GM18868 (cell line): ENCODE results near the gene ASB7.
"Not testable (repeated sequence)": the region's sequence is repeated elsewhere in the genome, so short reads cannot be mapped to it uniquely, and the experiment has no call there.

Experiments used
- ATAC-seq: cut with Tn5 transposase; IDR thresholded peaks from one replicate; pipeline ENCODE4 v1.9.1; 2021; ENCODE audit warnings: mild to moderate bottlenecking, moderate library complexity; ENCODE audit not compliant: unreplicated experiment

The ASB7 gene

DNA sequence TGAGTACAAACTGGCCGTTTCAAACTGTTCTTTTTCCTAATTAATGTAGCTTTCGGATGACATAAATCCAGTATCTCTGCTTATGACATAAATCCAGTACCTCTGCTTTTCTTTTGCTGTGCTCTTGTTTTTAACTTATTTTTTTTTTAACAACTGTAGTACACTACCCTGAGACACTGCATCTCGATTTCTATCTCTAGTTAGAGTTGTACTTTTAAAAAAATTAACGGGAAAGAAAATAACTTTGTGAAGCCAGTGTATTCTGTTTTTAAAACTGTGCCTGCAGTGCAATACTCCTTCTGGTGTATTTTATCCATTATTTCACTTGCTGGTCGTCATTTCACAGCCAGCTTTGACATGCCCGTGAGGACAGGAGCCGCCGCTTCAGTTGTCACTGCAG, 46.6 kb downstream of the ASB7 start:
- ATAC-seq: no peak

DNA sequence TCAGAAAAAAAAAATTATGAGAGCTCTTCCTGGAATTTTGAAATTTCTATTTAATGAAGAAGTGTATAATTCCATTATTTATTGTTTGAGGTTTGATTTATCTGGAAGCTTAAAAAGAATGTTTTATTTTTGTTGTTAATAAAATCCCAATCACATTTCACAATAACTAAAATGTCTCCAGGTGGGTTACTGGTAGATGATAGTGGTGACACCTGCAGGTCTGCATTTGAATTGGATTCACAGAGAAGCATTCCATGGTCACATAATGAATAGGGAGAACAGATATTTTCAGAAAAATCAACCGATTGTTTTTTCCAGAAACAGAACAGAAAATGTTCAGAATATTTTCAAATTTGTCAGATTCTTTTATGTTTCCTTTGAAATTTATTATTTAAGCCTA, 48.3 kb downstream of the ASB7 start:
- ATAC-seq: no peak

DNA sequence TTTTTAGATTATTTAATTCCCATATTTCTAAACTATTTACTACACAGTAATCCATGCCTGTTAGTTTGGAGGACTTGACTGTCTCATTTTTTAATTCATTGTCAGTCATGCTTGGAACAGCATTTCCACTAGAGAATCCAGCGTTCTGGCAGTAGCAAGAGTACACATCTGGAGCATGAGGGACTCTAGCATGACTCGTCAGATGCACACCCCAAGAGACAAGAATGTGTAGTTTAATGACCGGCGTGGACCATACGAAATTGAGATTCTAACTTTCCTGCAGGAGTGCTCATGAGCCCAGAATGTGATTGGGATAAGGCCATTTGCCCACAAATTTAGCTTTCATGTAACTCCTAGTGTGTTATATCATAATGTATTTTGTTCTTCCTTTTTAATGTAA, 48.9 kb downstream of the ASB7 start:
- no peak for ATAC-seq

DNA sequence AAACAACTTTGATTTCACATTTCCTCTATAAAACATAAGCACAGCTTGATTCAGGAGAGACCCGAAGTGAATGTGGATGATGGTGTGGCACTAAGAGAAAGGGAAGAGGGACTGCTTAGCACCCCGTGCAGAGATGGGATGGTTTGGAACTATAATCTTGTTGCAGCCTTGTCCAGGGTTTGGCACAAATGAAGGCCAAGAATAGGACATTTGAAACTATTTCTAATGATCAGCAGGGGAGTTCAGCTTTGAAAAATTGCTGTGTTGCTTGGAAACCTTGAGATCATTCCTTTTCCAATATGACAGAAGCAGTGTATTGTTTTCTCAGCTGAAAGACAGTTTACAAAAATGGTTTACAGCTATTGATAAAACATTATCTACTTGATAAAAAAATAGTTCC, 49.7 kb downstream of the ASB7 start:
- ATAC-seq: no peak

DNA sequence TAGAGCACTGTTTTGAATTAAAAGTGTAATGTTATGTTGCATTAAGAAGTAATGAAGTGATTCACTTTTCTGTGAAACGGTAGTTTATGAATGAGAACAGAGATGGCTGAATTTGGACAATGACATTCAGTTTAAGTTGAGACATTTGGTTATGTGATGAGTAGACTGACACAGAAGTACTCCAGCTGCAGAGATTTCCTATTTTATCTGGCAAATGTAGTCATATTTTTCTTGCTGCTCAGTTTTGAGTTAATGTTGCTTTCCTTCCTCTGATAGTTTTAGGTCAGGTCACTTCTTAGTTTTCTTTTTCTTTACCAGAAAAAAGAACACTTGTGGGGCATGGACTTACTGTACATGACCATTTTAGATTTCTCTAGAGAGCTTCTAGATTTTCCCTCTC, 51.2 kb downstream of the ASB7 start:
- no peak for ATAC-seq

DNA sequence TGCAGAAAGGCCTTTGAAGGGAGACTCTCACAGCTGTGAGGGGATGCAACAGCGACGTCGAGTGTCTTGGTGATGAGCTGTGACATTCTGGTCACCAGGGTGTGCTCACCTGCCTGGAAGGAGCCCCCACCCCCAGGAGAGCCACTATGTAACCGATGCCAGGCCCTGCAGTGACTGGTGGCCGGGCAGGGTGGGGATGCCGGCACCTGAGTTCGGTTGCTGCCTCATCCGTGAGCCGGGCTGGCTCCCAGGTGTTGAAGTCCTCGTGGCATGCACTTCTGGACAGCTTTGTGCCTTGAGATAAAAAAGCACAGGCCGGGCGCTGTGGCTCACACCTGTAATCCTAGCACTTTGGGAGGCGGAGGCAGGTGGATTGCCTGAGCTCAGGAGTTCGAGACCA, 56.5 kb downstream of the ASB7 start:
- ATAC-seq: no peak

DNA sequence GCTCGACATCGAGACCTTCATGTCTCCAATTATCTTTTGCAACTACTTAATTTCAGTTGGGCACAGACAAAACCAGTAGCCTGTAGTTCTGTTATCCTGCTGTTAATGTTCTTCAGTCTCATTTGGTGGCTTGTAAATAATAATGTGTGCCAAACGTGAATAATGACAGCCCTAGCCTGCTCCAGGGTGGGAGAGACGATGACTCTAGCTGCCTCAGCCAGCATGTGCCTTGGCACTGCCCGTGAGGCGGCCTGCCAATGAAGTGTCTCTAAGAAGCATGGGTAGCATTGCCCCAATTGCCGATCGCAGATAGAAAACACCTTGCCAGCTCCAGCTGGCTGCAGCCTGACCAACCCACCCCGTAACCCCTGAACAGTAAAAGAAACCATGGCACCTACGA, 58.8 kb downstream of the ASB7 start:
- ATAC-seq: no peak

DNA sequence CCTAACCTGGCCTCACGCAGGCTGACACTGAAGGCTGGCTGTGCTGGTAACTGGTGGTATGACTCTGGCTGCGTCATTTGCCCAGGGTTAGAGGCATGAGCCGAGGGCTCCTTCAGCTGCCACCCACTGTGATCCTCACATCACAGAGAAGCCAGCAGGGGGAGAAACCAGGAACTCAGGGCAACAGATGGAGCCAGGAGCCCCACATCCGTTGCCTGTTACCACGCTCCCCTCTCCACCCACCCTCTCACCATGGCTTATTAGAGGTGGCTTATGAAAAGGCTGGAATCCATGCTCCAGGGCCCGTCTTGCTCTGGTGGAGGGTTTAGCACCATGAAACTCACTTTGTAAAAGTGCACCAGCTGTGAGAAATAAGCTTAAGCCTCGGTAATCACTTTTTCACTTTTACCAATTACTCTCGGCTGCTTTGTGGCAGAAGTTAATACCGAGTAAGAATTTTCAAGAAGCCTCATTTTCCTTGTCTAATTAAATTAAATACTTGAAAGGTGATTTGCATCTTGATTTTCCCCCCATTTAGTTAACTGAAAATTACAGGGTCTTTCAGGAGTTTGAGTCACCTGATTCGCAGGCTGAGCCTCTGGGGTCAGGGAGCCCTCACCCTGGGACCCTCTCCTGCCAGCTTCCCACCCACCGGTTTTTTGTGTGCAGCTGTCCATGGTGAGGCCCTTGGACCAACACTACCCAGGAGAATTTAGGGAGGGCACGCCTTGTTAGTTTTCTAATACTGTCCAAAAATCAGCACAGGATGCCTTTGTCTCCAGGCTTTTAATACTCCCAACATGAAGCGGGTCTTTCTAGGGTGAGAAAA, 60.9 kb downstream of the ASB7 start:
- no peak for ATAC-seq

DNA sequence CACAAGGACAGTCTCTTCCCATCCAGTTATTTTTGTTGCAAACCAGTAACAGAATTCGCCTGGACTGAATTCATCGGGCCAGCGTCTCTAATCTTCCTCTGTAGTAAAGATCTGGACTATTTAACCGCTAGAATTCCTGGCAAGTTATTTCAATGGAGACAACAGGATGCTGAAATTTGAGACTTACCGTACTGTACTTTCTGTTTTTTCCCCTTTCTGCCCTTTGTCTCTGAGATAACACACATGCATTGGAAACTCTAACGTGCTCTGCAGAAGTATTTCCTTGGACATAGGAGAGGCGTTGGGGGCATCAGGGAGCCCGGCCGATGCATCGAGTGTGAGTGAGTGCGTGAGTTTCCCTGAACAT, 61.5 kb downstream of the ASB7 start:
- no peak for ATAC-seq

DNA sequence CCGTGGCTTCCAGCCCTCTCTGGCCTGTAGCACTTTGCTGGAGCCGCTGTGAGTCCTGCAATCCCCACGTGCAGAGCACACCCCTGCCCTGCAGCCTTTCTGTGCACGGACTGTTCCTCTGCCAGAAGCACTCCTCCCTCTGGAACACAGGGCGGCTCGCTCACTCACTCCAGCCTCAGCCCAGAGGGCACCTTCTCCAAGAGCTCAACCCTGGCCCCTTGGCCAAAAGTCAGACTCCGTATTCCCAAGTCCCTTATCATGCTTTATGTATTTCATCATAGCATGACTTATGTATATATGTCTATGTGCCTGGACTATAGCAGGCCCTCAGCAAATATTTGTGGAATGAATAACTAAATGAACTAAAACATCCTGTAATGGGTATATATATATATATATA, 63.2 kb downstream of the ASB7 start:
- ATAC-seq: no peak

DNA sequence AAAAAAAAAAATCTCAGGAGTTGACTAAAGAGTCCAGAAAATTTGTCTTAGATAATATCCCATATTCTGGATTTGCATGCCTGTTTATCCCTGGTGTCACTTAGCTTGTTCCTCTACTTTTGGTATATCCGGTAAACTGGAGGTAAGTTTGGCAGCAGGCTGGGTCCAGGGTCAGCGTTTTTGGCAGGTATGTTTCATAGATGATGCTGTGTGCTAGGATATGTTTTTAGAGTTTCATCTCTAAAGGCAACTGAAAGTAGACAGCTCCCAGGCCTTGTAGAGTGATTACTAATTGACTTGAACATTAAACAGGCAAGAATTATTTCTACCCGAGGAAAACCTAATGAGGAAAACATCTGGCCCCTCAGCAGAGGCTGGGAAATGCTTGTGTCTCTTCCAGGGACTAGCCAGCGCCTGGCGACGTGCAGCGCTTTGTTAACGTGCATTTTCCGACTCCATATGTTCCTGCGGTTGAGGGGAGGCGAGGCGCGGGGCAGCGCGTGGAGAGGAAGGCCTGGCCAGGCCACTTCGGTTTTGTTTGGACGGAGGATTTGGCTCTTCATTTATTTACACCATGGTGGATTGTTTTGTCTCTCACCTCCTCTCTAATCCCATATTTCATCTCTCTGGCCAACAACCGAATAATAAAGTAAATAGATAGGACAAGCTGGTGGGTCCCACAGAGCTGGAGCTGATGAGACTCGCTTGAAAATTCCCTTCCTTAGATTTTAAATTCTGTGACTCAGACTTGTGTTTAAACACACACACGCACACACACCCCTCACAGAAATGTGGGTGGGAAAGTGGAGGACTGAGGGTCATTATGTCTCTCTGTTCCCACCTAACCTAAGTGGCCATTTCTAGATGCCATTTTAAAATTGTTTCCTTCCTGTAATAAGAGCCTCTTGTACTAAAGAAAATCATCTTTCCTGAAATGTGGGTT, 65.3 kb downstream of the ASB7 start:
- ATAC-seq: no peak

DNA sequence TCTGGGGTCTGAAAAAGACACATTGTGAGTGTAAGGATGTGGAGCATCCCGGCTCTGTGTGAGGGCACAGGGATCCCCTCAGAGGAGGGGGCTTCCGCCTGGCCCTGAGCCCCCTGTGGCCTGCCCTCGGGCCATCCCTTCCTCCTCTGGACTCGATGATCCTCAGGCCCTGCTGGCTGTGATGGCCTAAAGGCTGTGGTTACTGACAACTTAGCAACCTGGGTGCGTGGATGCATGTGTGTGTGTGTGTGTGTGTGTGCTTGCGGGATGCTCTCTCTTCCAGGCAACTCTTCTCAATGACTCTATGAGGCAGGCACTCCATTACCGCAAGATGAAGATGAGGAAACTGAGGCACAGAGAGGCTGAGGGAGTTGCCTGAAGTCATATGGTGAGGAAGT, 66.0 kb downstream of the ASB7 start:
- no peak for ATAC-seq

DNA sequence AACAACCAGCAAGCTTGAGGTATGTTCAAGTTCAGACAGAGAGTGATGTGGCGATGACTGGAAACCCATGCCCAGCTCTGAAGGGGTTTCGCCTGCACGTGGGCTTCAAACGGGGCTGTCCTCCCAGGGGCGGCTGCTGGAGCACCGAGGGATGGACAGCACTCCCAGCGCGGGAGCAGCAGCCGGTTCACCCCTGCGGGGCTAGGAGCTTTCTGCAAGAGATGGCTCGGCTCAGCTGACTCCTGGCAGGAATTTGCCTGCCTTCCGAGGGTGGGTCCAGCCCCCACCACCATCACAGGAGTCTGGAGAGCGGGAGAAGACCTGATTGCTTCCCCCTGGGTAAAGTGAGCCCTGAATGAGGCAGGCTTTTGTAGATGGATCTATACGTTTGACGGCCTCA, 66.9 kb downstream of the ASB7 start:
- ATAC-seq: no peak

DNA sequence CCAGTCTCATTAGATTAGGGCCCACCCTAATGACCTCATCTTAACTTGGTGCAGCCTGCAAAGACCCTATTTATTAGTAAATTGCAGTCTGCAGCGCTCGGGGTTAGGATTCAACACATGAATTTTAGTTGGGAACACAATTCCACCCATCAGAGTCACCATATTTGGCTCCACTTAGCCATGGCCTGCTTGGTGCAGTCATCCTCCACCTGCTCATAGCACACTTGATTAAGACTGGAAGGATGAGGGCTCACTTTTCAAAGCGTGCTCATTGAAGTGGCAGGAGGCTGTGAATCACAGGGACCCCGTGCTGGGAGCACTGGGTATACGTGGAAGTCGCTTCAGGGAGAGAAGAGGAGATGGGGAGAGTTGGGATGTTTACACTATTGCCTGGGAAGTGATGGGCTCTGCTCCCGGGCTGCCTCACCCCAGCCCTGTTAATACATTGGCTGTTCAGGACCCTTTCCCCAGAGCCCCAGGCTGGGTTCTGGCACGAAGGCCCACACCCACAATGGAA, 68.2 kb downstream of the ASB7 start:
- no peak for ATAC-seq

DNA sequence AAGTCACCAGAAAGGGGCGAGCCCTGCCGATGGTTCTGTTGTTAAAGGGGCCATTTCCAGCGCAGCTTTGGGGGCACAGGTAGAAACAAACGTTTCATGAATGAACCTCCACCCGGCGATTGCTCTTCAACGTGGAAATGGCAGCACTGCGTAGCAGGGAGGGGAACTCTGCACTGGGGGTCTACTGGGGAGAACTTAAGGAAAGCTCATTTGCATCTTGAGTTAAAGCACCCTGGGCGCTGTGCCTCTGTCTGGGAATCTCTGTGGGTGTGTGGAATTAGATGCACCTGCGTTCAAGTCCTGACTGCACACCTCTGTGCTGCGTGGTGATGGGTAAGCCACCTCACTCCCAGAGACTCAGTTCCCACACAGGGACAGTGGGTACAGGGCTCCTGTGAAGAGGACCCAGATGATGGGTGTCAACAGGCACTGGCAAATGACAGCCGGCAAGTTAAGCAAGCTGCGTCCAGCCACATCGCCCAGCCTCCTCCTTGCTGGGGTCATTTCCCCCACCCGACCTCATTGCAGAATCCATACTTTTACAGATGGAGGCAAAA, 68.8 kb downstream of the ASB7 start:
- ATAC-seq: no peak

DNA sequence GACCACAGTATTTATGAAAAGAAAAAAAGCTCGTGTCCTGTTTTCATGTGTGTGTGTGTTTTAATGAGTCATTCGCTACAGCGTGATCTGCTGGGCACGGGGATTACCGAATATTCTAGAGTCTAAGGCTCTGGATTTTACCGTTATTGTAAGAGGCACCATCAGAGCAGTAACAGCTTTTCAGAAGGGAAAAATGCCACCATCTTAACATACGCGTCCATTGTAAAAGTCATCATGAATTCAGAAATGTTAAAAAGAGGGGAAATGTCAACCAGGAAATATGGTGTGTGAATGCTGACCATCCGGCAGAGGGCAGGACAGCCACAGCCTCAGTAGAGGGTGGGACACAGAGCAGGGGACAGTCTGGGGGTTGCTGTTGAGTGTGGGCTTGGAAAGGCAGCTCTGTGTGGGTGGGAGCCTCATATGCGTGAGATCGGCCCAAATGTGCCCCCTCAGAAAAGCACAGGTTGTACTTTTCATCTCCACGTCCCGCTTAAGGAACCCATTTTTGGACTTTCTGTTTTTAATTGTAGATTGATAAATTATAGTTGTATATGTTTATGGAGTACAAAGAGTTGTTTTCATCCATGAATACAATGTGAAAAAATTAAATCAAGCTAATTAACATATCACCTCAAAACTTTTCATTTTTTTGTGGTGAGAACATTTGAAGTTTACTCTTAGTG, 69.6 kb downstream of the ASB7 start:
- ATAC-seq: no peak

DNA sequence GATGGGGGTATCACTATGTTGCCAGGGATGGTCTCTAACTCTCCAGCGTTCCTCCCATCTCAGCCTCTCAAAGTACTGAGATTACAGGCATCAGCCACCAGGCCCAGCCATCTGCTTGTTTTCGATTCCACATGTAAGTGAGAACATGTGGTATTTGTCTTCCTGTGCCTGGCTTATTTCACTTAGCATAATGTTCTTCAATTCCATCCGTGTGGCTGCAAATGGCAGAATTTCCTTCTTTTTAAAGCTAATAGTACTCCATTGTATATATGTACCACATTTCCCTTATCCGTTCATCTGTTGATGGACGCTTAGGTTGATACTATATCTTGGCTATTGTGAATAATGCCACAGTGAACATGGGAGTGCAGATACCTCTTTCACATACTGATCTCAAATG, 70.6 kb downstream of the ASB7 start:
- ATAC-seq: no peak

DNA sequence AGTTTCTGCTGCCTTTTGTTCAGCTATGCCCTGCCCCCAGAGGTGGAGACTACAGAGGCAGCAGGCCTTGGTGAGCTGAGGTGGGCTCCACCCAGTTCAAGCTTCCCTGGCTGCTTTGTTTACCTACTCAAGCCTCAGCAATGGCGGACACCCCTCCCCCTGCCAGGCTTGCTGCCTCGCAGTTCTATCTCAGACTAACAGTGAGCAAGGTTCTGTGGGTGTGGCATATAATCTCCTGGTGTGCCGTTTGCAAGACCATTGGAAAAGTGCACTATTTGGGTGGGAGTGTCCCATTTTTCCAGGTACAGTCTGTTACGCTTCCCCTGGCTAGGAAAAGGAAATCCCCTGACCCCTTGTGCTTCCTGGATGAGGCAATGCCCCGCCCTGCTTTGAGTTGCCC, 76.8 kb downstream of the ASB7 start:
- ATAC-seq: not testable (repeated sequence)

DNA sequence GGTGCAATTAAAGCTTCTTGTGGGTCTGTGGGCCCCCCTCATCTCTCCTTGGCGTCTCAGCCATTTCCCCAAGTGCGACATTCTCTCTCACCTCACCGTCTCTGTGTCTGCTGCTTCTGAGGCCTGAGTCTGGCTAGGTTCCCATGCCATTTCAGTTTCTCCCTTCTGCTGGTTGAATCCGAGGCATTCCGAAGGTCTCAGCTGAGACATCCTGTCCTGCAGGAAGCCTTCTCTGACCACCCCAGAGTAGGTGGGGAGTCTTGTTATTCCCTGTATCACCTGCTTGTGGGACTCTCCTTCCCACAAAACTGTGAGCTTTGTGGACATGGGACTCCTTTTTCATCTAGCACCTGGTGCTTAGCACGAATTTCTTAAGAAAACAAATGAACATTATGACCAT, 78.3 kb downstream of the ASB7 start:
- no peak for ATAC-seq

DNA sequence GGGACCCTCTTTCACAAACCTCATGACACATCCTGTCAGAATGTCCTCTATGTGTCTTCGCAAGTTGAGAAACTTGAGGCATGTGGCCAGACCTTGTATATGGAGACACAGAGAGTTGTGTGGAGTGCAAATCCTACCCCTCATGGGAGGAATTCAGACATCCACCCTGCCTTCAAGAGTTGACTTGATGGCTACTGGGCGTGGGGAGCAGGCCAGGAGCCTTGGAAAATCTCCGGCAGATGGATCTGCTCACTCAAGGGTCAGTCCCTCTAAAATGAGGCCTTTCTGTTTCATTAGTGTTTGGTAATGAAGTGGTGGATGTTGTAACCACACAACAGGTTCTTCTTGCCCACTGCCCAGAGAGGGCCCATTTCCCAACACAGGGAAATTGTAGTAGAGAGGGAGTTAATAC, 79.0 kb downstream of the ASB7 start:
- ATAC-seq: no peak

DNA sequence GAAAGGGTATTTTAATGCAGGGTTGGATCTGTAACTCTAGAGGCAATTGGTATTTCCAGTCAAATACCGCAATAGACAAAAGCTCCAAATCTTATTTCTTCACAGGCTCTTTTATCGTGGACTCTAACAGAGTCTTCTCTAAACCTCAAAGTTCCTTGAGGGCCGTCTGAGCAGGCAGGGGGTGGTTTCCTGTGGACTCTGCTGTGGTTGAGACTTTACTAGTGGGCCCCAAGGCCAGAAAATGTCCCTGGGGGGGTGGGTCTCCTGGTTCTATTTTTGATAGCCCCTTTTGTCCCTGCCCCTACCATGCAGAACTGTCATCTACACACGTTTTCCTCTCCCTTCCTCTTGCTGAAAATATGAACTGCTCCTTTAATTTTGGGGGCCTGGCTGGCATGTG, 80.1 kb downstream of the ASB7 start:
- ATAC-seq: no peak
